Neural cell (in vitro differentiated cells): ENCODE results near the gene AGPS.

Source experiments
- POLR2AphosphoS5 ChIP-seq: IDR thresholded peaks from 2 replicates; pipeline ENCODE4 v1.6.1; 2012
- TF ChIP-seq, protein P1 (sequence below): fragments of 450-650 bp; IDR thresholded peaks from 2 replicates; pipeline ENCODE4 v1.5.1; 2014; ENCODE audit warnings: antibody characterized with exemption, mild to moderate bottlenecking, moderate library complexity; ENCODE audit not compliant: poor library complexity, severe bottlenecking

DNA sequence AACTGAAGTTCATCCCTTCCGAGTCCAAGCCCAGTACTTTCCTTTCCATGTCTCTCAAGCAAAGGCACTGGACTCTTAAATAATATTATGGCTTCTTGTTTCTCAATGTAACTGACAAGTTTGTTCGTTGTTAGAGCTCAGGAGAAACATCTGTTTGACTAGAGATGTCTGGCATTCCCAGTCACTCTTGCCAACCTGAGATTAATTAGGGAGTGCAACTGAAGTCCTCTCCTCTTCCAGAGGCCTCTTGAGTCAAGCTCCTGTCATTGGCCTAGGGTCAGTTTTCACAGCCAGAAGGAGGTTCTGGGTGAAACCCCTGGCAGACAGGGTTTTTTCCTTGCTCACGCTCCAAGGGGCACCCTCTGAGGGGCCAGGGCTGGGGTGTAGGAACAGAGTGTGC is 196.1 kb downstream of the AGPS start:
- no peak for TF ChIP-seq POLR2AphosphoS5
- TF ChIP-seq, protein P1, sequence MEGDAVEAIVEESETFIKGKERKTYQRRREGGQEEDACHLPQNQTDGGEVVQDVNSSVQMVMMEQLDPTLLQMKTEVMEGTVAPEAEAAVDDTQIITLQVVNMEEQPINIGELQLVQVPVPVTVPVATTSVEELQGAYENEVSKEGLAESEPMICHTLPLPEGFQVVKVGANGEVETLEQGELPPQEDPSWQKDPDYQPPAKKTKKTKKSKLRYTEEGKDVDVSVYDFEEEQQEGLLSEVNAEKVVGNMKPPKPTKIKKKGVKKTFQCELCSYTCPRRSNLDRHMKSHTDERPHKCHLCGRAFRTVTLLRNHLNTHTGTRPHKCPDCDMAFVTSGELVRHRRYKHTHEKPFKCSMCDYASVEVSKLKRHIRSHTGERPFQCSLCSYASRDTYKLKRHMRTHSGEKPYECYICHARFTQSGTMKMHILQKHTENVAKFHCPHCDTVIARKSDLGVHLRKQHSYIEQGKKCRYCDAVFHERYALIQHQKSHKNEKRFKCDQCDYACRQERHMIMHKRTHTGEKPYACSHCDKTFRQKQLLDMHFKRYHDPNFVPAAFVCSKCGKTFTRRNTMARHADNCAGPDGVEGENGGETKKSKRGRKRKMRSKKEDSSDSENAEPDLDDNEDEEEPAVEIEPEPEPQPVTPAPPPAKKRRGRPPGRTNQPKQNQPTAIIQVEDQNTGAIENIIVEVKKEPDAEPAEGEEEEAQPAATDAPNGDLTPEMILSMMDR = no peak
